IMR-90 (cell line): Measurements from ENCODE around the gene DAZL. TPM values are rescaled to one million over a fixed set of nuclear protein-coding genes. Genes with fewer than 3 reads are reported as not detected.

Experiments used
- ATAC-seq: fragments of 200-7000 bp; cut with Tn5 transposase; 2 replicates; pipeline ENCODE4 v1.9.1; 2020; ENCODE audit warnings: low read depth, mild to moderate bottlenecking, moderate library complexity
- BruUV-seq: library from RNA; stranded (reverse); fragments of 400-500 nt; replicated peaks from 2 replicates; lab custom pipeline; 2021; lab: Mats Ljungman, UMichigan
- CTCF ChIA-PET: fragments of 300-600 bp; formaldehyde crosslinking; extraction: SDS; loops from one replicate; lab custom pipeline; 2021; ENCODE audit warnings: antibody characterized with exemption; lab: Yijun Ruan, JAX
- POLR2A ChIA-PET: fragments of 300-600 bp; sonication (Branson Sonifier 250); formaldehyde crosslinking; loops from one replicate; lab custom pipeline; 2022; ENCODE audit warnings: antibody characterized with exemption; ENCODE audit not compliant: unreplicated experiment; lab: Charles Lee
- DNase-seq: peaks from one replicate; pipeline ENCODE4 v3.0.0; 2013
- H2AFZ ChIP-seq: replicated peaks from 2 replicates; pipeline ENCODE3; 2013; ENCODE audit warnings: low read length, mild to moderate bottlenecking; ENCODE audit not compliant: poor library complexity
- H2AK5ac ChIP-seq: 2 replicates; pipeline ENCODE4 v1.6.1; 2013; ENCODE audit warnings: low read depth, low read length, inconsistent platforms
- H2AK9ac ChIP-seq: replicated peaks from 2 replicates; pipeline ENCODE3; 2013; ENCODE audit warnings: mild to moderate bottlenecking, low read depth, low read length, moderate library complexity; ENCODE audit not compliant: poor library complexity
- H2BK120ac ChIP-seq: 2 replicates; pipeline ENCODE4 v1.6.1; 2013; ENCODE audit warnings: low read depth, low read length, inconsistent platforms
- H2BK15ac ChIP-seq: 3 replicates; pipeline ENCODE4 v1.6.1; 2013; ENCODE audit warnings: low read depth, low read length, inconsistent platforms
- H2BK20ac ChIP-seq: 2 replicates; pipeline ENCODE4 v1.6.1; 2013; ENCODE audit warnings: low read depth, mild to moderate bottlenecking, inconsistent platforms, low read length, moderate library complexity
- H2BK5ac ChIP-seq: 2 replicates; pipeline ENCODE4 v1.6.1; 2013; ENCODE audit warnings: mild to moderate bottlenecking, low read depth, low read length, inconsistent platforms; ENCODE audit not compliant: poor library complexity, severe bottlenecking
- H3K14ac ChIP-seq: replicated peaks from 2 replicates; pipeline ENCODE4 v1.6.1; 2013; ENCODE audit warnings: low read depth, low read length, inconsistent platforms
- H3K18ac ChIP-seq: 2 replicates; pipeline ENCODE4 v1.6.1; 2013; ENCODE audit warnings: low read depth, low read length, control low read depth
- H3K23ac ChIP-seq: 2 replicates; pipeline ENCODE4 v1.6.1; 2013; ENCODE audit warnings: low read depth, low read length, inconsistent platforms
- H3K27ac ChIP-seq: 2 replicates; pipeline ENCODE4 v1.5.1; 2013; ENCODE audit warnings: mild to moderate bottlenecking, control low read depth, low read length; ENCODE audit not compliant: insufficient read depth
- H3K27me3 ChIP-seq: 2 replicates; pipeline ENCODE4 v1.6.1; 2013; ENCODE audit warnings: low read length; ENCODE audit not compliant: control insufficient read depth, insufficient read depth
- H3K36me3 ChIP-seq: 2 replicates; pipeline ENCODE4 v1.6.1; 2013; ENCODE audit warnings: low read length, mixed read lengths; ENCODE audit not compliant: control insufficient read depth, insufficient read depth
- H3K4ac ChIP-seq: 2 replicates; pipeline ENCODE4 v1.6.1; 2013; ENCODE audit warnings: low read depth, low read length, inconsistent platforms
- H3K4me1 ChIP-seq: 2 replicates; pipeline ENCODE4 v1.6.1; 2013; ENCODE audit warnings: low read length, mixed read lengths; ENCODE audit not compliant: control insufficient read depth, insufficient read depth
- H3K4me2 ChIP-seq: 2 replicates; pipeline ENCODE4 v1.6.1; 2013; ENCODE audit warnings: low read depth, mild to moderate bottlenecking, control low read depth, low read length, moderate library complexity
- H3K4me3 ChIP-seq: 2 replicates; pipeline ENCODE4 v1.5.1; 2013; ENCODE audit warnings: low read depth, mild to moderate bottlenecking, control low read depth, low read length, moderate library complexity; ENCODE audit not compliant: insufficient read depth
- H3K56ac ChIP-seq: 2 replicates; pipeline ENCODE4 v1.6.1; 2013; ENCODE audit warnings: low read length, inconsistent platforms; ENCODE audit not compliant: insufficient read depth; ENCODE audit errors: extremely low read depth
- H3K79me1 ChIP-seq, 2 experiments: 2 replicates each; pipeline ENCODE4 v1.6.1; 2013; ENCODE audit warnings: low read length in 2 of 2, inconsistent platforms in 1 of 2, low read depth in 1 of 2
- H3K9ac ChIP-seq: 2 replicates; pipeline ENCODE4 v1.6.1; 2013; ENCODE audit warnings: low read depth, low read length, control low read depth
- H3K9me1 ChIP-seq: 2 replicates; pipeline ENCODE4 v1.6.1; 2013; ENCODE audit warnings: low read length, inconsistent platforms; ENCODE audit not compliant: insufficient read depth
- H3K9me3 ChIP-seq: 2 replicates; pipeline ENCODE4 v1.6.1; 2013; ENCODE audit warnings: low read length; ENCODE audit not compliant: control insufficient read depth, insufficient read depth
- H4K20me1 ChIP-seq: 2 replicates; pipeline ENCODE4 v1.6.1; 2013; ENCODE audit warnings: low read length, inconsistent platforms; ENCODE audit not compliant: insufficient read depth
- H4K5ac ChIP-seq: 2 replicates; pipeline ENCODE4 v1.6.1; 2013; ENCODE audit warnings: mild to moderate bottlenecking, low read depth, low read length, control low read depth
- H4K8ac ChIP-seq, 2 experiments: 2 replicates each; pipeline ENCODE4 v1.6.1; 2013; ENCODE audit warnings: low read depth in 2 of 2, low read length in 2 of 2, control low read depth in 1 of 2, inconsistent platforms in 1 of 2
- H4K91ac ChIP-seq: 2 replicates; pipeline ENCODE4 v1.6.1; 2013; ENCODE audit warnings: low read depth, low read length, inconsistent platforms; ENCODE audit not compliant: insufficient read depth
- BHLHE40 ChIP-seq: fragments of 150-350 bp; IDR thresholded peaks from 2 replicates; pipeline ENCODE4 v1.6.1; 2016; ENCODE audit warnings: mild to moderate bottlenecking, low read depth, low read length
- FOS ChIP-seq: fragments of 150-350 bp; IDR thresholded peaks from 2 replicates; pipeline ENCODE4 v1.6.1; 2016; ENCODE audit warnings: low read depth, low read length
- MAFK ChIP-seq: IDR thresholded peaks from 2 replicates; pipeline ENCODE4 v1.6.1; 2012; ENCODE audit warnings: low read depth, low read length, improper control_type of control experiment
- MAZ ChIP-seq: IDR thresholded peaks from 2 replicates; pipeline ENCODE4 v1.6.1; 2012; ENCODE audit warnings: low read depth, mild to moderate bottlenecking, low read length, improper control_type of control experiment, moderate library complexity, borderline replicate concordance
- NFE2L2 ChIP-seq: fragments of 150-350 bp; IDR thresholded peaks from 2 replicates; pipeline ENCODE4 v1.6.1; 2016; ENCODE audit warnings: low read depth, mild to moderate bottlenecking, low read length
- POLR2A ChIP-seq: IDR thresholded peaks from 2 replicates; pipeline ENCODE4 v1.6.1; 2012; ENCODE audit warnings: mild to moderate bottlenecking, low read depth, low read length
- RAD21 ChIP-seq: IDR thresholded peaks from 2 replicates; pipeline ENCODE4 v1.6.1; 2012; ENCODE audit warnings: low read length, improper control_type of control experiment
- RCOR1 ChIP-seq: IDR thresholded peaks from 2 replicates; pipeline ENCODE4 v1.6.1; 2012; ENCODE audit warnings: mild to moderate bottlenecking, low read length, improper control_type of control experiment; ENCODE audit not compliant: insufficient replicate concordance
- WGBS, 2 experiments: methylation state at CpG; one replicate each; pipeline versions ENCODE4 v1.1.5 to v1.1.7; 2013; ENCODE audit warnings: missing lambda C conversion rate in 2 of 2; ENCODE audit not compliant: insufficient read length in 1 of 2; ENCODE audit errors: extremely low coverage in 2 of 2; 5-methylcytosine and 5-hydroxymethylcytosine counted together
- dilution Hi-C: fragments of 300-500 bp; cut with HindIII; formaldehyde crosslinking; loops from one replicate; pipeline ENCODE4 v1.14.3; 2018; ENCODE audit warnings: low sequenced_read_pairs; ENCODE audit not compliant: unreplicated experiment
- in situ Hi-C: fragments of 300-500 bp; cut with MboI; formaldehyde crosslinking; loops from 3 replicates; pipeline ENCODE4 v1.14.3; 2019; ENCODE audit warnings: low sequenced_read_pairs, inconsistent platforms, mixed read lengths
- intact Hi-C: fragments of 100-400 bp; cut with micrococcal nuclease; formaldehyde crosslinking; loops from 2 replicates; pipeline ENCODE4 v1.10.0; 2022
- polyA plus RNA-seq, 3 experiments: library from polyadenylated mRNA; depleted of rRNA; stranded (reverse); fragments of >200 nt; gene quantifications; 2 replicates each; pipeline ENCODE4 v1.2.3, GENCODE V29; 2012; ENCODE audit warnings: low replicate concordance in 1 of 3
- total RNA-seq: library from RNA; depleted of rRNA; stranded (reverse); fragments of >200 nt; gene quantifications from 2 replicates; pipeline ENCODE4 v1.2.3, GENCODE V29; 2012

Gene DAZL
- total and polyA plus RNA-seq, 2 of the 4 experiments (the other 2 are of a cell fraction), result not detected

DNA sequence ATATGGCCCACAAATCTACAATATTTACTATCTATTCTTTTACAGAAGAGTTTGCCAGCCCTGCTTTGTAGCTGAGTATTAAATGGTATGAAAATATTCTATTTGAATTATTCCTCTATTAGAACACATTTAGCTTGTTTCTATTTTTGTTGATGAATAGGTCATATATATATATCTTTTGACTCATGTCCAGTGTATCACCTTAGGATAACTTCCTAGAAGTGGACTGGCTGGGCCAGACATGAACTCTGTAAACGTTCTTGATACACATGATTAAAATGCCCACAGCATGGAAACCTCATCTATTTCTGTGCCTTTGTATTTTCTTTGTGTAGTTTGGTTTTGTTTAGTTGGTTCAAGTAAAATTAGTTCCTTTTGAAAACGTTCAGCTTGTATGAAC, 37.1 kb downstream of the DAZL start:
- Histone ChIP-seq H2BK120ac (no peak overlapping the region), H3K14ac (no peak overlapping the region), H3K4ac (no peak overlapping the region), H4K8ac (no peak overlapping the region), H4K91ac (no peak overlapping the region), H3K27ac (no peak overlapping the region), H3K79me1 (no peaks in the 10 kb centered on the region), H2AFZ (no peak overlapping the region), H3K56ac (no peak overlapping the region), H3K9ac (no peak overlapping the region), H3K9me1 (no peaks in the 10 kb centered on the region), H3K4me1 (no peaks in the 10 kb centered on the region), H2AK9ac (no peak overlapping the region), H3K4me3 (no peak overlapping the region), H3K23ac (no peak overlapping the region), H2BK5ac (no peak overlapping the region), H3K18ac (no peak overlapping the region), H3K4me2 (no peak overlapping the region), H4K20me1 (no peaks in the 10 kb centered on the region), H3K27me3 (peaks cover 22% of the 10 kb centered on the region), H3K36me3 (no peaks in the 10 kb centered on the region), H2AK5ac (no peak overlapping the region), H2BK15ac (no peak overlapping the region), H3K9me3 (0 out of 2 replicates have a peak, but pooled peaks cover 2% of the 10 kb centered on the region), H4K5ac (no peak overlapping the region), H2BK20ac (no peak overlapping the region)
- intact Hi-C loops (no loop called here), dilution Hi-C loops (no loop called here), in situ Hi-C loops (no loop called here)
- no peak for ATAC-seq
- no TSS peak for BruUV-seq
- no peak for DNase-seq
- no CpG with 5 or more reads among the region's 2 CpGs for WGBS, 2 experiments
- POLR2A ChIA-PET, result no interaction called here
- TF ChIP-seq BHLHE40 (no peak), MAZ (no peak), MAFK (no peak), NFE2L2 (no peak), POLR2A (no peak), RCOR1 (no peak), RAD21 (no peak), FOS (no peak)
- CTCF ChIA-PET, result no interaction called here
